B cell (primary cell): ENCODE results near the gene UBR7. TPM values are rescaled to one million over a fixed set of nuclear protein-coding genes. Genes with fewer than 3 reads are reported as not detected.

ENCODE experiments used
- ATAC-seq: fragments of 200-7000 bp; cut with Tn5 transposase; one replicate; pipeline ENCODE4 v1.10.0; 2021; ENCODE audit warnings: low read depth, mild to moderate bottlenecking, moderate number of reproducible peaks, moderate library complexity
- CTCF ChIA-PET: fragments of 350-600 bp; sonication (Branson Sonifier 250); formaldehyde crosslinking; loops from one replicate; lab custom pipeline; 2021; ENCODE audit warnings: antibody characterized with exemption, inconsistent platforms; lab: Charles Lee
- POLR2A ChIA-PET: fragments of 350-600 bp; sonication (Branson Sonifier 250); formaldehyde crosslinking; loops from one replicate; lab custom pipeline; 2021; ENCODE audit warnings: antibody characterized with exemption; lab: Charles Lee
- DNase-seq: peaks from one replicate; pipeline ENCODE4 v3.0.0; 2013
- H2AFZ ChIP-seq: 2 replicates; pipeline ENCODE4 v1.6.1; 2012; ENCODE audit warnings: mild to moderate bottlenecking, low read depth, low read length; ENCODE audit not compliant: insufficient read depth, poor library complexity, severe bottlenecking
- H3K27ac ChIP-seq, 2 donors: 1 replicate in 1 of 2; 2 replicates in 1 of 2; pipeline ENCODE4 v1.5.1; 2012 to 2013; ENCODE audit warnings: low read length in 2 of 2, mild to moderate bottlenecking in 2 of 2, moderate library complexity in 1 of 2
- H3K27me3 ChIP-seq, 4 experiments: fragments of 200-600 bp in 1 of 4; sonication (generic) in 1 of 4; replicated peaks in 1 of 4; 1 replicate in 2 of 4; 2 replicates in 2 of 4; pipeline versions ENCODE4 v1.6.1 to v1.7.0; 2013 to 2016; ENCODE audit warnings: low read length in 3 of 4, mild to moderate bottlenecking in 2 of 4, mixed read lengths in 1 of 4, moderate library complexity in 1 of 4; ENCODE audit not compliant: insufficient read depth in 4 of 4, control insufficient read depth in 3 of 4; ENCODE audit errors: control extremely low read depth in 1 of 4
- H3K36me3 ChIP-seq, 2 experiments: replicated peaks in 1 of 2; 1 replicate in 1 of 2; 2 replicates in 1 of 2; pipeline versions ENCODE4 v1.6.1 to v1.7.1; 2013; ENCODE audit warnings: low read length in 1 of 2; ENCODE audit not compliant: insufficient read depth in 2 of 2, control insufficient read depth in 1 of 2; ENCODE audit errors: control extremely low read depth in 1 of 2, extremely low read depth in 1 of 2
- H3K4me1 ChIP-seq, 2 donors: fragments of 200-600 bp in 1 of 2; sonication (generic) in 1 of 2; 1 replicate in 1 of 2; 2 replicates in 1 of 2; pipeline versions ENCODE4 v1.5.1 to v1.6.1; 2013 to 2017; ENCODE audit warnings: low read length in 2 of 2; ENCODE audit not compliant: control insufficient read depth in 2 of 2, insufficient read depth in 2 of 2
- H3K4me2 ChIP-seq: replicated peaks from 2 replicates; pipeline ENCODE3; 2012; ENCODE audit warnings: mild to moderate bottlenecking, low read depth, low read length; ENCODE audit not compliant: poor library complexity, severe bottlenecking
- H3K4me3 ChIP-seq, 5 experiments: fragments of 200-600 bp in 1 of 5; sonication (generic) in 1 of 5; 1 replicate in 3 of 5; 2 replicates in 2 of 5; pipeline versions ENCODE4 v1.5.1 to v1.7.0; 2011 to 2016; ENCODE audit warnings: low read length in 4 of 5, mild to moderate bottlenecking in 4 of 5, low read depth in 2 of 5, control low read depth in 1 of 5, moderate library complexity in 1 of 5; ENCODE audit not compliant: insufficient read depth in 1 of 5; ENCODE audit errors: control extremely low read depth in 1 of 5, extremely low read depth in 1 of 5
- H3K79me2 ChIP-seq: fragments of 200-600 bp; sonication (generic); one replicate; pipeline ENCODE4 v1.6.0; 2016; ENCODE audit warnings: low read length; ENCODE audit not compliant: control insufficient read depth, insufficient read depth
- H3K9ac ChIP-seq: fragments of 200-600 bp; sonication (generic); 2 replicates; pipeline ENCODE4 v1.6.1; 2017; ENCODE audit warnings: mild to moderate bottlenecking, low read length, moderate library complexity
- H3K9me3 ChIP-seq, 3 donors: one replicate each; pipeline versions ENCODE4 v1.6.1 to v1.7.1; 2013; ENCODE audit warnings: low read length in 2 of 3; ENCODE audit not compliant: control insufficient read depth in 2 of 3, insufficient read depth in 1 of 3; ENCODE audit errors: control extremely low read depth in 1 of 3
- H4K20me1 ChIP-seq: 2 replicates; pipeline ENCODE4 v1.6.0; 2012; ENCODE audit warnings: mild to moderate bottlenecking, low read length; ENCODE audit not compliant: insufficient read depth, control insufficient read depth, poor library complexity, severe bottlenecking
- H3K27ac Mint-ChIP-seq: one replicate; pipeline ENCODE4 v1.8.0; 2021; ENCODE audit warnings: mixed read lengths
- H3K27me3 Mint-ChIP-seq: one replicate; pipeline ENCODE4 v1.8.0; 2021; ENCODE audit warnings: mixed read lengths
- H3K4me1 Mint-ChIP-seq: one replicate; pipeline ENCODE4 v1.8.0; 2021; ENCODE audit warnings: mixed read lengths
- H3K4me3 Mint-ChIP-seq: one replicate; pipeline ENCODE4 v1.8.0; 2021; ENCODE audit warnings: mixed read lengths
- H3K9me3 Mint-ChIP-seq: one replicate; pipeline ENCODE4 v1.8.0; 2022; ENCODE audit warnings: mixed read lengths; ENCODE audit not compliant: insufficient read depth
- CTCF ChIP-seq: fragments of 200-600 bp; IDR thresholded peaks from one replicate; pipeline ENCODE4 v1.8.0; 2022; ENCODE audit warnings: antibody characterized with exemption, mild to moderate bottlenecking
- EZH2 ChIP-seq: IDR thresholded peaks from 2 replicates; pipeline ENCODE4 v1.6.1; 2012; ENCODE audit warnings: borderline replicate concordance, low read depth, mild to moderate bottlenecking, moderate library complexity, low read length; ENCODE audit not compliant: insufficient read depth, poor library complexity, severe bottlenecking
- WGBS: methylation state at CpG from one replicate; pipeline ENCODE4 v1.1.5; 2013; ENCODE audit warnings: missing lambda C conversion rate; ENCODE audit not compliant: insufficient coverage; 5-methylcytosine and 5-hydroxymethylcytosine counted together
- intact Hi-C: fragments of 100-400 bp; cut with micrococcal nuclease; formaldehyde crosslinking; loops from one replicate; pipeline ENCODE4 v1.10.0; 2022
- polyA plus RNA-seq: library from polyadenylated mRNA; depleted of rRNA; stranded (reverse); fragments of >200 nt; gene quantifications from 2 replicates; pipeline ENCODE4 v1.2.3, GENCODE V29; 2012
- total RNA-seq, 2 donors: library from RNA; stranded (reverse); fragments of 120-200 nt in 1 of 2; gene quantifications; 1 replicate in 1 of 2; 2 replicates in 1 of 2; pipeline versions ENCODE4 v1.2.3 to v1.2.4, GENCODE V29; 2013 to 2022

Gene UBR7
- total and polyA plus RNA-seq, 2 donors (not counting 1 experiment from before 2014, with no cell fraction given) = 11.3 to 17.3 TPM

- Histone ChIP-seq H3K36me3 (peaks cover 22 to 75% of the 10 kb centered on the region in 2 experiments), H3K4me2 (no peak overlapping the region), H3K27ac (no peak overlapping the region), H2AFZ (no peak overlapping the region), H3K27me3 (no peaks in the 10 kb centered on the region), H3K79me2 (no peaks in the 10 kb centered on the region), H3K4me1 (peaks cover 0 to 5% of the 10 kb centered on the region in 2 donors), H3K9ac (no peak overlapping the region), H3K4me3 (no peak overlapping the region), H4K20me1 (no peaks in the 10 kb centered on the region), H3K9me3 (no peaks in the 10 kb centered on the region)
- peaks cover 3% of the 10 kb centered on the region for H3K4me1 Mint-ChIP-seq
- ChIA-PET CTCF (no interaction called here), POLR2A (interaction anchor here (0.6 kb wide), 1 partner anchor 9 kb away, joined by 9 read pairs; no protein-coding TSS in a partner anchor)
- TF ChIP-seq CTCF = no peak
- no peak for TF ChIP-seq EZH2
- no peak overlapping the region for H3K4me3 Mint-ChIP-seq
- H3K27ac Mint-ChIP-seq = no peak overlapping the region
- H3K9me3 Mint-ChIP-seq = no peaks in the 10 kb centered on the region
- no peak for ATAC-seq
- DNase-seq = no peak
- intact Hi-C loops = loop anchor here (10.0 kb wide), 1 partner anchor 68 kb away; no protein-coding TSS in a partner anchor
- no peaks in the 10 kb centered on the region for H3K27me3 Mint-ChIP-seq
These were observed 39.5 kb downstream of the UBR7 start for GRCh38 chr14:93246534-93246933.

GRCh38 chr14:93249128-93249831 is 42.2 kb downstream of the UBR7 start:
- H3K27ac ChIP-seq = no peak overlapping the region
- TF ChIP-seq CTCF = no peak
- TF ChIP-seq EZH2 = no peak
- DNase-seq (no peak), ATAC-seq (no peak)
- no peaks in the 10 kb centered on the region for H3K27me3 ChIP-seq
- 100% methylated on average over 5 of the region's 7 CpGs for WGBS
- intact Hi-C loops = loop anchor here (10.0 kb wide), 1 partner anchor 66 kb away; no protein-coding TSS in a partner anchor
- H4K20me1 ChIP-seq = no peaks in the 10 kb centered on the region
- POLR2A ChIA-PET = no interaction called here
- no peaks in the 10 kb centered on the region for H3K9me3 Mint-ChIP-seq
- H3K4me1 ChIP-seq = peaks cover 0 to 5% of the 10 kb centered on the region in 2 donors
- H3K4me3 ChIP-seq = no peak overlapping the region
- H3K9me3 ChIP-seq = peaks cover 0 to 3% (median 0%) of the 10 kb centered on the region in 3 donors
- no peak overlapping the region for H3K9ac ChIP-seq
- no peak overlapping the region for H2AFZ ChIP-seq
- H3K79me2 ChIP-seq = no peaks in the 10 kb centered on the region
- no peak overlapping the region for H3K4me3 Mint-ChIP-seq
- H3K27ac Mint-ChIP-seq = no peak overlapping the region
- H3K27me3 Mint-ChIP-seq = no peaks in the 10 kb centered on the region
- peaks cover 5% of the 10 kb centered on the region for H3K4me1 Mint-ChIP-seq
- no peak overlapping the region for H3K4me2 ChIP-seq
- CTCF ChIA-PET = no interaction called here
- peaks cover 18 to 73% of the 10 kb centered on the region in 2 experiments for H3K36me3 ChIP-seq
